K562 (cell line): ENCODE measurements around the gene RUNDC1. TPM values are rescaled to one million over a fixed set of nuclear protein-coding genes. Genes with fewer than 3 reads are reported as not detected.

Experiments
- DACH1 ChIP-seq: fragments of 450-650 bp; IDR thresholded peaks from 2 replicates; pipeline ENCODE4 v1.6.1; 2018; ENCODE audit not compliant: partially characterized antibody
- NCOA4 ChIP-seq: fragments of 450-650 bp; IDR thresholded peaks from 2 replicates; pipeline ENCODE4 v1.6.1; 2018; ENCODE audit warnings: mild to moderate bottlenecking; ENCODE audit not compliant: partially characterized antibody
- NFE2L1 ChIP-seq: fragments of 450-650 bp; IDR thresholded peaks from 2 replicates; pipeline ENCODE4 v1.6.1; 2016; ENCODE audit warnings: missing genetic modification characterization, low read depth, mild to moderate bottlenecking, missing compliant biosample characterization, moderate library complexity, borderline replicate concordance
- polyA plus RNA-seq, 8 experiments: library from polyadenylated mRNA; depleted of rRNA in 4 of 8; stranded (reverse) in 5 of 8; unstranded in 3 of 8; fragments of >200 nt; fragmentation: Nextera tagmentation in 2 of 8; fragmentation: Illumina TruSeq in 1 of 8; extraction: Ambion mirVana in 2 of 8; extraction: Trizol in 1 of 8; gene quantifications; 2 replicates each; pipeline versions ENCODE4 v1.2.1 to v1.2.3, GENCODE V29; 2011 to 2014; ENCODE audit warnings: inconsistent platforms in 1 of 8, missing spikeins in 1 of 8
- total RNA-seq, 7 experiments: library from RNA; depleted of rRNA in 6 of 7; stranded (reverse); fragments of >200 nt in 6 of 7; fragmentation: Illumina TruSeq in 2 of 7; extraction: Trizol in 2 of 7; gene quantifications; 2 replicates each; pipeline versions ENCODE4 v1.2.1 to v1.2.3, GENCODE V29; 2011 to 2021; ENCODE audit warnings: low replicate concordance in 1 of 7
- TF ChIP-seq, protein P1 (sequence below), 3 experiments: IDR thresholded peaks in 2 of 3; conservative IDR thresholded peaks in 1 of 3; 2 replicates each; pipeline ENCODE4 v1.5.1; 2011 to 2012; ENCODE audit warnings: low read length in 3 of 3, mild to moderate bottlenecking in 3 of 3, control low read depth in 2 of 3, improper control_type of control experiment in 1 of 3, inconsistent platforms in 1 of 3, low read depth in 1 of 3, mixed read lengths in 1 of 3, moderate library complexity in 1 of 3; ENCODE audit not compliant: insufficient read depth in 2 of 3
- TF ChIP-seq, protein P2 (sequence below): fragments of 250-450 bp; sonication (Bioruptor Pico); IDR thresholded peaks from 2 replicates; pipeline ENCODE4 v1.8.0; 2022; ENCODE audit warnings: moderate library complexity, mild to moderate bottlenecking, inconsistent platforms
- TF ChIP-seq, protein P3 (sequence below): IDR thresholded peaks from 2 replicates; pipeline ENCODE4 v1.6.1; 2014; ENCODE audit warnings: antibody characterized with exemption

RUNDC1 gene
- total and polyA plus RNA-seq, 9 of the 15 experiments (the other 6 are each of a cell fraction or from before 2014, with no cell fraction given), result 3.4 to 12.6 (median 9.4) TPM

DNA sequence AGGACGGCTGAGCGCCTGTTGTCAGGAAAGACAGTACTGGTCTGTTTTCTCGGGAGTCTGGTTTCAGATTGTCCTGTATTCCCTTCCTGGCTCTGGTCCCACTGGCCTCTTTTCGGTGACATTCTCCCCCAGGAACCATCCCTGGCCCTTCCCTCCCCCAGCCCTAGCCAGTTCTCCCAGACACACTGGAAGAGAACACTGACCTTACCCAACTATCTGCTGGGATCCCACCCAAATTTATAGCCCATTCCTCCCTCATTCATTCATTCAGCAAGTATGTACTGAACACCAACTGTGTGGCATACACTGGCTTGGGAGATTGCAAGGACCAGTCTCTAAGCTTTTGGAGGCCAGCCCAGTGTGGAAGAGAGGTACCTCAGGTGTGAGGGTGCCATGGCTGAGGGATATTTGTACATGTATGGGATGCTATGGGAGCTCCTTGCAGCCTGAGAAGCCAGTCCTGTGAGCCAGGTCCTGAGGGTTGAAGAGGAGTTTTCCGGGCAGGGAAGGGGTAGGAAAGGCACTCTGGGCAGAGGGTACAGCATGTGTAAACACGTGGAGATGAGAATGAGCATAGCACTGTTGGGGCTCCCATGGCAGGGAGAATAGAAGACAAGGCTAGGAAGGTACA lies 49.9 kb downstream of the RUNDC1 start (continued):
- TF ChIP-seq NCOA4, result no peak
- TF ChIP-seq, protein P1, sequence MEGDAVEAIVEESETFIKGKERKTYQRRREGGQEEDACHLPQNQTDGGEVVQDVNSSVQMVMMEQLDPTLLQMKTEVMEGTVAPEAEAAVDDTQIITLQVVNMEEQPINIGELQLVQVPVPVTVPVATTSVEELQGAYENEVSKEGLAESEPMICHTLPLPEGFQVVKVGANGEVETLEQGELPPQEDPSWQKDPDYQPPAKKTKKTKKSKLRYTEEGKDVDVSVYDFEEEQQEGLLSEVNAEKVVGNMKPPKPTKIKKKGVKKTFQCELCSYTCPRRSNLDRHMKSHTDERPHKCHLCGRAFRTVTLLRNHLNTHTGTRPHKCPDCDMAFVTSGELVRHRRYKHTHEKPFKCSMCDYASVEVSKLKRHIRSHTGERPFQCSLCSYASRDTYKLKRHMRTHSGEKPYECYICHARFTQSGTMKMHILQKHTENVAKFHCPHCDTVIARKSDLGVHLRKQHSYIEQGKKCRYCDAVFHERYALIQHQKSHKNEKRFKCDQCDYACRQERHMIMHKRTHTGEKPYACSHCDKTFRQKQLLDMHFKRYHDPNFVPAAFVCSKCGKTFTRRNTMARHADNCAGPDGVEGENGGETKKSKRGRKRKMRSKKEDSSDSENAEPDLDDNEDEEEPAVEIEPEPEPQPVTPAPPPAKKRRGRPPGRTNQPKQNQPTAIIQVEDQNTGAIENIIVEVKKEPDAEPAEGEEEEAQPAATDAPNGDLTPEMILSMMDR (IDR thresholded peaks at IDR 0.05 in 2 of 3, conservative IDR thresholded peaks at IDR 0.05 in 1 of 3; ENCODE audit: insufficient read depth in 2 of 3, low read depth in 1 of 3, low read length in 3 of 3), result no peak
- TF ChIP-seq DACH1, result no peak
- TF ChIP-seq, protein P2, sequence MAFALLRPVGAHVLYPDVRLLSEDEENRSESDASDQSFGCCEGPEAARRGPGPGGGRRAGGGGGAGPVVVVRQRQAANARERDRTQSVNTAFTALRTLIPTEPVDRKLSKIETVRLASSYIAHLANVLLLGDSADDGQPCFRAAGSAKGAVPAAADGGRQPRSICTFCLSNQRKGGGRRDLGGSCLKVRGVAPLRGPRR (CRISPR knock-in tag), result no peak
- TF ChIP-seq, protein P3, sequence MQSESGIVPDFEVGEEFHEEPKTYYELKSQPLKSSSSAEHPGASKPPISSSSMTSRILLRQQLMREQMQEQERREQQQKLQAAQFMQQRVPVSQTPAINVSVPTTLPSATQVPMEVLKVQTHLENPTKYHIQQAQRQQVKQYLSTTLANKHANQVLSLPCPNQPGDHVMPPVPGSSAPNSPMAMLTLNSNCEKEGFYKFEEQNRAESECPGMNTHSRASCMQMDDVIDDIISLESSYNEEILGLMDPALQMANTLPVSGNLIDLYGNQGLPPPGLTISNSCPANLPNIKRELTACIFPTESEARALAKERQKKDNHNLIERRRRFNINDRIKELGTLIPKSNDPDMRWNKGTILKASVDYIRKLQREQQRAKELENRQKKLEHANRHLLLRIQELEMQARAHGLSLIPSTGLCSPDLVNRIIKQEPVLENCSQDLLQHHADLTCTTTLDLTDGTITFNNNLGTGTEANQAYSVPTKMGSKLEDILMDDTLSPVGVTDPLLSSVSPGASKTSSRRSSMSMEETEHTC, result no peak
- TF ChIP-seq NFE2L1 (tag), result no peak
